DND-41 (cell line): ENCODE results near the gene BBS4.

ENCODE experiments used
- ATAC-seq: fragments of 200-7000 bp; cut with Tn5 transposase; 3 replicates; pipeline ENCODE4 v1.9.1; 2021; ENCODE audit warnings: low read depth; ENCODE audit not compliant: insufficient read depth
- DNase-seq: peaks from one replicate; pipeline ENCODE4 v3.0.0-alpha.2; 2020
- H2AFZ ChIP-seq: 2 replicates; pipeline ENCODE4 v1.6.0; 2012; ENCODE audit warnings: low read depth, low read length
- H3K27ac ChIP-seq: 2 replicates; pipeline ENCODE4 v1.5.1; 2012; ENCODE audit warnings: low read length, inconsistent platforms
- H3K27me3 ChIP-seq: fragments of 200-600 bp; sonication (generic); 2 replicates; pipeline ENCODE4 v1.6.0; 2012; ENCODE audit warnings: low read length, mild to moderate bottlenecking, inconsistent platforms; ENCODE audit not compliant: insufficient read depth, poor library complexity
- H3K36me3 ChIP-seq: 2 replicates; pipeline ENCODE4 v1.5.1; 2012; ENCODE audit warnings: low read length, inconsistent platforms; ENCODE audit not compliant: insufficient read depth
- H3K4me1 ChIP-seq: 2 replicates; pipeline ENCODE4 v1.5.1; 2012; ENCODE audit warnings: mild to moderate bottlenecking, low read length; ENCODE audit not compliant: insufficient read depth
- H3K4me2 ChIP-seq: 2 replicates; pipeline ENCODE4 v1.6.0; 2012; ENCODE audit warnings: mild to moderate bottlenecking, moderate library complexity, low read length, inconsistent platforms; ENCODE audit not compliant: insufficient read depth
- H3K4me3 ChIP-seq, 2 experiments: fragments of 200-600 bp in 1 of 2; shearing (Covaris generic) in 1 of 2; 2 replicates each; pipeline ENCODE4 v1.5.1; 2012 to 2016; ENCODE audit warnings: inconsistent platforms in 2 of 2, low read length in 2 of 2, mild to moderate bottlenecking in 2 of 2, low read depth in 1 of 2, moderate library complexity in 1 of 2
- H3K79me2 ChIP-seq: 2 replicates; pipeline ENCODE4 v1.6.0; 2012; ENCODE audit warnings: low read length, inconsistent platforms; ENCODE audit not compliant: insufficient read depth
- H3K9ac ChIP-seq: 2 replicates; pipeline ENCODE4 v1.6.0; 2012; ENCODE audit warnings: low read depth, mild to moderate bottlenecking, inconsistent platforms, low read length, moderate library complexity
- H3K9me3 ChIP-seq: 2 replicates; pipeline ENCODE4 v1.5.1; 2012; ENCODE audit warnings: low read length, moderate library complexity, mild to moderate bottlenecking, inconsistent platforms; ENCODE audit not compliant: insufficient read depth, severe bottlenecking
- H4K20me1 ChIP-seq: 2 replicates; pipeline ENCODE4 v1.6.0; 2012; ENCODE audit warnings: low read length; ENCODE audit not compliant: insufficient read depth
- EZH2 ChIP-seq: IDR thresholded peaks from 3 replicates; pipeline ENCODE4 v1.6.1; 2012; ENCODE audit warnings: borderline replicate concordance, low read depth, mild to moderate bottlenecking, moderate library complexity, low read length, inconsistent platforms; ENCODE audit not compliant: severe bottlenecking
- TF ChIP-seq, protein P1 (sequence below): IDR thresholded peaks from 2 replicates; pipeline ENCODE4 v1.5.1; 2012; ENCODE audit warnings: borderline replicate concordance, low read length, moderate library complexity, mild to moderate bottlenecking; ENCODE audit not compliant: poor library complexity, severe bottlenecking; ENCODE audit errors: extremely low read depth

The BBS4 gene

DNA sequence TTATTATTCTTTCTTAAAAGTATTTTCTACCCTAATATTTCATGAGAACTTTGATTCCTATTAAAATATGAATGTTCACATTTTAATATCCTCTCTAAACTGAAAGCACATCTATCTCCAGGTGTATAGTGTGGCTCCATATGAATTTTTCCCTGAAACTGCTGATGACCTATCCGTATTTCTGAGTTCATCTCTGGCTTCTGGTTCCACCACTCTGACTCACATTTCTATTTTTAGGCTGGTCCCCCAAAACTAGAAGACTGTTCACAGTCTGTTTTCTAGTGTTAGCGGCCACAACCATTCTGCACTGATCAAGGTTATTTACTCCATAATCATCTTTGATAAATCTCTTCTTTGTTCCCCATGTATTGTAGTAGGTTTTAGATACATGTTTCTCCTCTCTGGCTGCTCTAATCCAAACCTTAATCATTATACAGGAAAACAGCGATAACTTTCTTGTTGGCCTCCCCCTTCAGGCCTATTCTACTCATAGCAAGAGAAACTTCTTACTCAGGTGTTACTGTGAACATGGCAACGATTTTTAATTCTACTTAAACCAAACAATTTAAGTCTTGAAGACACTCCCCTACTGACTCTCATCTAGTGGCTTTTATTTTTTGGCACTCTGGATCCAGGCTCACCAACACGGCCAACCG lies 84.8 kb downstream of the BBS4 start:
- Histone ChIP-seq H3K9me3 (peaks cover 10% of the 10 kb centered on the region), H3K27ac (no peak overlapping the region), H4K20me1 (no peaks in the 10 kb centered on the region), H3K4me3 (no peak overlapping the region), H3K4me1 (no peaks in the 10 kb centered on the region), H3K9ac (no peak overlapping the region), H2AFZ (no peak overlapping the region), H3K27me3 (no peaks in the 10 kb centered on the region), H3K36me3 (peaks cover 87% of the 10 kb centered on the region), H3K4me2 (no peak overlapping the region), H3K79me2 (peaks cover 40% of the 10 kb centered on the region)
- ATAC-seq = no peak
- DNase-seq = no peak
- no peak for TF ChIP-seq EZH2
- TF ChIP-seq, protein P1, sequence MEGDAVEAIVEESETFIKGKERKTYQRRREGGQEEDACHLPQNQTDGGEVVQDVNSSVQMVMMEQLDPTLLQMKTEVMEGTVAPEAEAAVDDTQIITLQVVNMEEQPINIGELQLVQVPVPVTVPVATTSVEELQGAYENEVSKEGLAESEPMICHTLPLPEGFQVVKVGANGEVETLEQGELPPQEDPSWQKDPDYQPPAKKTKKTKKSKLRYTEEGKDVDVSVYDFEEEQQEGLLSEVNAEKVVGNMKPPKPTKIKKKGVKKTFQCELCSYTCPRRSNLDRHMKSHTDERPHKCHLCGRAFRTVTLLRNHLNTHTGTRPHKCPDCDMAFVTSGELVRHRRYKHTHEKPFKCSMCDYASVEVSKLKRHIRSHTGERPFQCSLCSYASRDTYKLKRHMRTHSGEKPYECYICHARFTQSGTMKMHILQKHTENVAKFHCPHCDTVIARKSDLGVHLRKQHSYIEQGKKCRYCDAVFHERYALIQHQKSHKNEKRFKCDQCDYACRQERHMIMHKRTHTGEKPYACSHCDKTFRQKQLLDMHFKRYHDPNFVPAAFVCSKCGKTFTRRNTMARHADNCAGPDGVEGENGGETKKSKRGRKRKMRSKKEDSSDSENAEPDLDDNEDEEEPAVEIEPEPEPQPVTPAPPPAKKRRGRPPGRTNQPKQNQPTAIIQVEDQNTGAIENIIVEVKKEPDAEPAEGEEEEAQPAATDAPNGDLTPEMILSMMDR = peak; percentile 25

DNA sequence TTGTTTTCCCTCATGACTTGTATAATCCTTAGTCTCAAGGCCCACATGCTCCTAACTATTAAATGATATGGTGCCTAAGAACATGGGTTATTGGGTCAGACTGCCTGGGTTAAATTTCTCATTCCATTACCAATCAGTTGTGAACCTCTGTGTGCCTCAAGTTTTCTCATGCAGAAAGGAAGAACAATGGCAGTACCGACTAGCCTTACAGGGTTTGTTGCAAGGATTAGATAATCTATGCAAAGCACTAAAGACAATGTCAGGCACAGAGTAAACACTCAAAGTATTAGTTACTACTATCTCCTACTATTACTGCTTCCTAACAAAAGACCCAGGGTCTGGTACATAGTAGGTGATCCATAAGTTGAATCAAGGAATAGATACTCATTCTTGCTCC lies 85.3 kb downstream of the BBS4 start:
- Histone ChIP-seq H3K36me3 (peaks cover 82% of the 10 kb centered on the region), H3K27me3 (no peaks in the 10 kb centered on the region), H4K20me1 (peaks cover 3% of the 10 kb centered on the region; the same call in 1 of the 2 replicates), H3K79me2 (peaks cover 40% of the 10 kb centered on the region), H3K4me1 (no peaks in the 10 kb centered on the region), H3K4me2 (no peak overlapping the region), H3K27ac (no peak overlapping the region), H3K4me3 (no peak overlapping the region), H2AFZ (no peak overlapping the region), H3K9me3 (peaks cover 10% of the 10 kb centered on the region), H3K9ac (no peak overlapping the region)
- ATAC-seq (no peak), DNase-seq (no peak)
- TF ChIP-seq, protein P1 = no peak
- TF ChIP-seq EZH2 = no peak

DNA sequence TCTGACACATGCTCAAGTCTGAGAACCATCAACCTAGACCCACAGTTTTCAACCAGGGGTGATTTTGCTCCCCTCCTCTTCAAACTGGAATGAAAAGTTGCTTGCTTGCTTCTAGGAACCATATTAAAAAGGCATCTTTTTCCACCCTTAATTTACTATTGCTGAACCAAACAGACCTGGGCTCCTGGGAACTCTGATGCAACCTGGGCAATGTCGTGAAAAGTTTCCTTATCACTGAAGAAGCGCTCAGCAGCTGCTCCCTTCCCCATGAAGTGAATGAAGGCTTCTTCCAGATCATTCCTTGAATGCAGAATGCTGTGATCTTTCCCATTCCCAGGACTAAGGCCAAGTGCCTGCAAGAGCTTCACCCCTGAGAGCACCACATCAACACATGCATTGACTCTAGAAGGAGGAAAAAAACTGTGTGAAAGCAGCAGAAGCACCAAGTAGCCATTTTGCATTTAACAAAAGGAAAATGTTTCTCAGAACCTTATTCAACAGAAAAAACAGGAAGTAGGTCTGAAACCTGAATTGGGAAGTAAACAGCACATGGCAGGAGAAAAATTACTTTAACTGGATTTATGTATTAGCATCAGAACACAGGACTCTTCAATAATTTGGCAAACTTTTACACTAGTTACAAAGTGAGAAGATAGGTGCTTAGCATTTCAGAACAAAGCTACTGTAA lies 88.8 kb downstream of the BBS4 start:
- DNase-seq (no peak), ATAC-seq (no peak)
- H2AFZ ChIP-seq = no peak overlapping the region
- H4K20me1 ChIP-seq = peaks cover 10% of the 10 kb centered on the region; the same call in 1 of the 2 replicates
- no peak overlapping the region for H3K4me2 ChIP-seq
- peaks cover 62% of the 10 kb centered on the region for H3K36me3 ChIP-seq
- TF ChIP-seq, protein P1 = no peak
- TF ChIP-seq EZH2 = no peak
- H3K27me3 ChIP-seq = no peaks in the 10 kb centered on the region
- peaks cover 56% of the 10 kb centered on the region for H3K79me2 ChIP-seq
- H3K9ac ChIP-seq = no peak overlapping the region
- H3K9me3 ChIP-seq = no peaks in the 10 kb centered on the region
- no peak overlapping the region for H3K27ac ChIP-seq
- H3K4me3 ChIP-seq = no peak overlapping the region
- H3K4me1 ChIP-seq = no peaks in the 10 kb centered on the region
